HG03520 (cell line): ENCODE data around the gene ARHGEF16.

Source experiments
- ATAC-seq: cut with Tn5 transposase; IDR thresholded peaks from one replicate; pipeline ENCODE4 v1.9.1; 2021; ENCODE audit warnings: mild to moderate bottlenecking, moderate library complexity; ENCODE audit not compliant: unreplicated experiment

Gene ARHGEF16

GRCh38 chr1:3455670-3456448, 1.4 kb downstream of the ARHGEF16 start:
- ATAC-seq = no peak

- no peak for ATAC-seq
Observed at GRCh38 chr1:3456449-3456963, 2.0 kb downstream of the ARHGEF16 start.

GRCh38 chr1:3456964-3457909, 2.8 kb downstream of the ARHGEF16 start:
- no peak for ATAC-seq

- ATAC-seq = no peak
Observed at GRCh38 chr1:3457910-3458883, 3.7 kb downstream of the ARHGEF16 start.

- ATAC-seq = no peak
Observed at GRCh38 chr1:3459051-3459908, 4.8 kb downstream of the ARHGEF16 start.

GRCh38 chr1:3459940-3460671, 5.6 kb downstream of the ARHGEF16 start:
- ATAC-seq = no peak

GRCh38 chr1:3460672-3461131, 6.2 kb downstream of the ARHGEF16 start:
- ATAC-seq = no peak

GRCh38 chr1:3461238-3461933, 6.9 kb downstream of the ARHGEF16 start:
- ATAC-seq = no peak

GRCh38 chr1:3461934-3462275, 7.4 kb downstream of the ARHGEF16 start:
- ATAC-seq = no peak

- no peak for ATAC-seq
Observed at GRCh38 chr1:3462356-3463012, 8.0 kb downstream of the ARHGEF16 start.

- ATAC-seq = no peak
Observed at GRCh38 chr1:3463013-3463385, 8.5 kb downstream of the ARHGEF16 start.

- ATAC-seq = no peak
Observed at GRCh38 chr1:3463408-3463863, 9.0 kb downstream of the ARHGEF16 start.

GRCh38 chr1:3463891-3464648, 9.6 kb downstream of the ARHGEF16 start:
- no peak for ATAC-seq

- ATAC-seq = no peak
Observed at GRCh38 chr1:3464649-3465025, 10.2 kb downstream of the ARHGEF16 start.

GRCh38 chr1:3465091-3465934, 10.8 kb downstream of the ARHGEF16 start:
- ATAC-seq = no peak

- no peak for ATAC-seq
Observed at GRCh38 chr1:3465935-3466321, 11.5 kb downstream of the ARHGEF16 start.
